D341Med (cell line): Measurements from ENCODE around the gene CDH4.
"Not testable (repeated sequence)": the region's sequence is repeated elsewhere in the genome, so short reads cannot be mapped to it uniquely, and the experiment has no call there.

Source experiments
- DNase-seq: peaks from one replicate; pipeline ENCODE4 v3.0.0; 2012; ENCODE audit warnings: low spot score

Gene CDH4

DNA sequence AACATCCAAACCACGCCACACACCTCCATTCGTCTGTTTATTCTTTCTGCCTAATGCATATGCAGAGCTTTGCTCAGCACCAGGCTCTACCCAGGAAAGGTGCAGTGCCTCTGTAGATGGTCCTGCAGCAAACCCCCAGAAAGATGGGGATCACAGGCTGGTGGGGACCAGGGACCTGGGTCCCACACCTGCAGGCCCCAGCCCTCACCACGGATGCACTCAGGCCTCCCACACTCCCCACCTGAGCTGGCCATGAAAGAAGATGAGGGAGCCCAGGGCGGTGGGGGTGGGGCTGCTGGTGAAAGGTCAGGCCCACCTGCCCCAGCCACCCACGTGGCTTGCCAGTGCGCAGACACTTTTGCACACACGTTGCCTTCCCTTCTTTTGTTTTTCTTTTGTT is 595.9 kb downstream of the CDH4 start:
- DNase-seq: no peak

DNA sequence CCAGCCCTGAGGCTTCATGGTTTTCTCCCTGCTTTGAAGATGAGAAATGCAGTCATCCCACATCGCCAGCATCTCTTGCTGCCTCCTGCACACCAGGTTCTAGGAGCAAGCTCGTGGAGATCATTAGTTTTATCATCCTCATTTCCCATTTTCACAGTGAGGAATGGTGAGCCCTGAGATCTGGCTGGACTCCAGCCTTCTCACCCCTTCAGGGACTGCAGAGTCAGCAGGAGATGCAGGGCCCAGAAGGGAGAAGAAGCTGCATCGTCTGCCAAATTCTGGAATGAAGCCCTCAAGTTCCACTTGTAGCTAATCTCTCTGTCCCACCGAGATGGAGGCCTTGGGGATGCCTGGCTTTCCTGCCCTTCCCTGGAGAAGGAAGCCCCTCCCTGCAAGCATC is 596.8 kb downstream of the CDH4 start:
- no peak for DNase-seq

DNA sequence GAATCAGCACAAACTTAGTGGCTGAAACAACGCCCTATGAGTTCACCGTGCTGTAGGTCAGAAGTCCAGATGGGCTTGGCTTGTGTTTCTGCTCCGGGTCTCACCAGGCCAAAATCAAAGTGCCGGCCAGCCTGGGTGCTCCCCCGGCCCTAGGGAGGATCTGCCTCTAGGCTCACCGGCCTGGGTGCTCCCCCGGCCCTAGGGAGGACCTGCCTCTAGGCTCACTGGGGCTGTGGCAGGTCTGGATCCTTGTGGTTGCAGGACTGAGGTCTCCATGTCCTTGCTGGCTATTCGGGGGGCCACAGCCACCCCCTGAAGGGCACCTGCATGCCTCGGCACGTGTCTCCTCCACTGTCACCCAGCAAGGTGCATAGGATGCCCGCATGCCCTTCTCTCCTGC is 597.3 kb downstream of the CDH4 start:
- DNase-seq: no peak

DNA sequence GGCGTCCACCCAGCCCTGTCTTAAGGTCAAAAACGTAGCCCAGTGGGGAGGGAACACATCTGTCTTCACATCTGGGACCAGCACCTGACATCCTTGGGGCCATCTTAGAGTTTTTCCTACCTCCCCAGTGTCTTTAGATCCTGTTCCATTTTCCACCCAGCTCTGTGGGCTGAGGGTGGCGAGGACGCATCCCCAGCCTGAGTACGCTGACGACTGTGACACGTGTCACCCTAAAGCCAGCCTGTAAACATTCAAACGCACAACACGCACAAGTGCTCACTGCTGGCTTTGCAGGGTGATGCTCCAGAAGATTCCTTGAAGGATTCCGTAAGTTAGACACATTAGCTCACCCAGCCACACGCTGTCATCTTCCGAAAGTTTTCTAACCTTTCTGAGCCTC is 597.8 kb downstream of the CDH4 start:
- DNase-seq: no peak

DNA sequence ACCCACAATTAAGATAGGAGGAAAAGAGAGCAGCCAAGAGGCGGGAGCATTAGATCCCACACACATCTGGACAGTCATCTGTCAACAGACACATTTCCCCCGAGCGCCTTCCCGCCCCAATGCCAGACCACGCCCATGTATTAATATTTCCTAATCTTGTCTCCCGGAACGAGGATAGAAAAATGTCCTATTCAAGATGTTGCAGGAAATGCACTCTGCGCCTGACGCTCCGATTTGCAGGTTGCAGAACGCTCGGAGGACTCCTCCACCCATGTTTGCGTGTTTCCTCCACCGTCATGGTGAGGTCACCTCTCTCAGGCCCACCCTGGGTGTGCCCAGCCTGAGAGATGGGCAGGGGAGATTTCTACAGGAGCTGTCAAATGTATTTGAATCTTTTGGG is 598.4 kb downstream of the CDH4 start:
- DNase-seq: no peak

DNA sequence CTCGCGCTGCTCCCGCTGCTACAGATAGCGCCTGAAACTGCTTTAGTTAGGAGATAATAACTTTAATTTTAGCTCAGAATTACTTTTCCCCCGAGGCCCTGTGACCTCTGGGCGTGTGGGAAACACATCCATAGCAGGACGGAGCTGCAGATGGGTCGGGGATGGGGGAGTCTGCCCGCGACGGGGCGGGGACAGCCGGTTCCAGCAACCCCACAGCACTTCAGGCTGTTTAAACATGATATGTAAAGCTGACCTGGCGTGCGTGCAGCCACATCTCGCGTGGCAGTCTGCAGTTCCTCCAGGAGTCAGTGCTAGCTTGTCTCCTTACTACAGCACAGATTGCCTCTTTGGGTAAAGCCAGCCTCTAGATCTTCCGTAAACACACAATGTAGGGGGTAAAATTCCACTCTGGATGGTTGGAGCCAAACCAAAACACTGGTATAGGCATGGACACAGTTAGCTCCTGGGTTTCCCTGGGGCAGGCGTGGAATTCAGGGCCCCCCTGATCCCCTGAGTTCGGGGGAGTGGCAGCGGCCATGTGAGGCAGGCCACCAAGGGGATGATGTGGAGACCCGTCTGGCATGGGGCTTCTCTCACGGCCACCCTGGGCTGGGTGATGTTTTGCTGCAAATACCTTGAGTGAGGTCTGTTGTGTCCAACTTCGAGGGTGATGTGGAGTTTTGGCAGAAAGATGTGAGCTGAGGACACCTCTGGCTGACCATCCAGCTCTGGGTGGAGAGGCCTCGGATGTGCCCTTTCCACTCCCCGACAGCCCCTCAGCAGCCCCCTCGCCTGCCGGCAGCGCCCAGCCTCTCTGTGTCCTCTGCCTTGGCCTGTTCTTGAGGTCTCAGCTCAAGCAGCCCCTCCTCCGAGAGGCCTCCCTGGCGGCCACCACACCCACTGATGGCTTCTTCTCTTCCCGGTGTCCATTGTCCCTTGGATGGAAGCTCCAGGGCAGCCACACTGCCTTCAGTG is 599.2 kb downstream of the CDH4 start:
- no peak for DNase-seq

DNA sequence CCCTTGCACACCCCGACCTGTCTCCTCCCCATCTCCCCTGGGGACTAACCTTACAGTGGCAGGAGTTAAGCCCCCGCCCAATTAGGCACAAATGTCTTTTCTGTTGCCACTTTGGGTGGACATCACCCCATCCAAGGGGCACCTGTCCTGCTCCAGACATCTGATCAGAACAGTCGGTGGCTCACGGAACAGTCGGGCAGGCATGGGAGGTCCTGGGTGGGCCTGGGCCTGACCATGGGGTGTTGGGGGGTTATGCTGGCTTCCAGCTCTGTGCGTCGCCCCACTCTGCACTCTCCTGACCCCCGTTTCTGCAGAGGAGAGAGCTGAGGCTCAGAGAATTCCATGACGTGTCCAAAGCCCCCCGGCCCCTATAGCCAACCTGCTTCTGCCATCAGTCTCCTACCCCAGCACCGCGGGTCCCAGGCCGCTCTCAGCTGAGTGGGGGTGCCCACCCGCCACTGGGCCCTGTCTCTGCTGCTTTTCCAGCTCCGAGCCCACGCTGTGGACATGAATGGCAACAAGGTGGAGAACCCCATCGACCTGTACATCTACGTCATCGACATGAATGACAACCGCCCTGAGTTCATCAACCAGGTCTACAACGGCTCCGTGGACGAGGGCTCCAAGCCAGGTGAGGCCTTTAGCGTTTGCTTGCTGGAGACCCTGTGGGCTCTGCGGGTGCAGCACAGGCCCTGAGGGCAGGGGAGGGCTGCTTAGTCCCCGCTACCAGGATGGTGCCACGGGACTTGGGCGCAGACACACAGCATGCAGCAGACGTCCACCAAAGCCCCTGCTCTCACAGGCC is 600.4 kb downstream of the CDH4 start:
- no peak for DNase-seq

DNA sequence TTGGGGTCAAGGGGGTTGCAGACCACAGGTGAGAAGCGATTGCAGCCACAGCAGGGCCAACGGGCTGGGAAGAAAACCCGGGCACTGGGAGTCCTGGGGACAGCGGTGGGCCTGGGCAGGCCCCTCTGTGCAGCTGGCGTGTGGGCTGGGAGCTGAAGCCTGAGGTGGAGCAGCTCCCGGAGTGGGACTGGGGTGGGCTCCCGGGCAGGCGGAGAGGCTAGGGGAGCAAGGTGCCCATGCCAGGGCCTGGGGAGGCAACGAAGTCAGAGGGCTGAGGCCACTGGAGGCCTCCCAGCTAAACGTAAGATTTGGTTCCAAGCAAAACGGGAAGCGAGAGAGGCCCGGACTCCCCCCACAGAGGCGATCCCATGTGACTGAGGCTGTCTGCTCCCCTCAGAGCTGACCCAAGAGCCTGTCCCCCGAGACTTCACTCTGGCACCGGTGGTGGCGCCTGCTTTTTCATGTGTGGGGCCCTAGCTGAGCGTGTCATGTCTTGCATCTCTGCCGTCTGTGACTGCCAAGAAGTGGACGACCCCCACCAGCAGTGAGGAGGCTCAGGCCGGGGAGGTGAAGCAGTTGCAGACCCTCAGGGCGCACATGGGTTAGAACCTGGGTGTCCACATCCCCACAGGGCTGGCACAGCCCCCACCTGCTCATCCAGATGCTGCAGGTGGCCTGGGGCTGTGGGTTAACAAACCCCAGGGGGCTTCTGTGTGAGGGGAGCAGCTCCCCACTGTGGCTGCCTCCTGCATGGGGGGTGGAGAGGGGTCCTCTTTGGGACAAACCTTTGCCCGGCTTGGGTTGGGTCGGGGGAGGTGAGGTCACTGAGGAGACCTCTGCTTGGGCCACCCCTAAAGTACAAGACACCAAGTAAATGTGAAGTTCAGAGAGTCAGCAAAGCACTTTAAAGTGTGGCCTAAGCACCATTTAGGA is 601.3 kb downstream of the CDH4 start:
- no peak for DNase-seq

DNA sequence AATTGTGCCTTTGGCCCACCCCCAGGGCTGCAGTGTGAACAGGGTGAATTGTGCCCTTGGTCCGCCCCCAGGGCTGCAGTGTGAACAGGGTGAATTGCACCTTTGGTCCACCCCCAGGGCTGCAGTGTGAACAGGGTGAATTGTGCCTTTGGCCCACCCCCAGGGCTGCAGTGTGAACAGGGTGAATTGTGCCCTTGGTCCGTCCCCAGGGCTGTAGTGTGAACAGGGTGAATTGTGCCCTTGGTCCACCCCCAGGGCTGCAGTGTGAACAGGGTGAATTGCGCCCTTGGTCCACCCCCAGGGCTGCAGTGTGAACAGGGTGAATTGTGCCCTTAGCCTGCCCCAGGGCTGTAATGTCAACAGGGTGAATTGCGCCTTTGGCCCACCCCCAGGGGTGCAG is 602.5 kb downstream of the CDH4 start:
- not testable (repeated sequence) for DNase-seq

DNA sequence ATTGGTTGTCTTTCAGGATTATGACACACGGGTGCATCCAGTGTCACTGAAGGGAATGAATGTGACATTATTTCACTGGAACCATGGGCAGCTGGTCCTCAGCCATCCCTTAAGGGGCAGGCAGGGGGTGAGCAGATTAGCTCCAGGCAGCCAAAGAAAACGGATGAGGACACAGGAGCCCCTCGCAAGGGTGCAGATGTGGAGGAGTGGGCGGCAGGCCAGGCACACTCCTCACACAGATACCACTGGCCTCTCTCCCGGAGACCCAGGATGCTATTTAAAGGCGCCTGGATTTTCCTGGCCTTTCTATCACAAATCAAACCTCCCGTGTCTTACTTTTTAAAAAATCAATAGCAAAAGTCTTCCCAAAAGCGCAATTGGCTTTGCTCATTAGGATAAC is 603.2 kb downstream of the CDH4 start:
- DNase-seq: no peak

DNA sequence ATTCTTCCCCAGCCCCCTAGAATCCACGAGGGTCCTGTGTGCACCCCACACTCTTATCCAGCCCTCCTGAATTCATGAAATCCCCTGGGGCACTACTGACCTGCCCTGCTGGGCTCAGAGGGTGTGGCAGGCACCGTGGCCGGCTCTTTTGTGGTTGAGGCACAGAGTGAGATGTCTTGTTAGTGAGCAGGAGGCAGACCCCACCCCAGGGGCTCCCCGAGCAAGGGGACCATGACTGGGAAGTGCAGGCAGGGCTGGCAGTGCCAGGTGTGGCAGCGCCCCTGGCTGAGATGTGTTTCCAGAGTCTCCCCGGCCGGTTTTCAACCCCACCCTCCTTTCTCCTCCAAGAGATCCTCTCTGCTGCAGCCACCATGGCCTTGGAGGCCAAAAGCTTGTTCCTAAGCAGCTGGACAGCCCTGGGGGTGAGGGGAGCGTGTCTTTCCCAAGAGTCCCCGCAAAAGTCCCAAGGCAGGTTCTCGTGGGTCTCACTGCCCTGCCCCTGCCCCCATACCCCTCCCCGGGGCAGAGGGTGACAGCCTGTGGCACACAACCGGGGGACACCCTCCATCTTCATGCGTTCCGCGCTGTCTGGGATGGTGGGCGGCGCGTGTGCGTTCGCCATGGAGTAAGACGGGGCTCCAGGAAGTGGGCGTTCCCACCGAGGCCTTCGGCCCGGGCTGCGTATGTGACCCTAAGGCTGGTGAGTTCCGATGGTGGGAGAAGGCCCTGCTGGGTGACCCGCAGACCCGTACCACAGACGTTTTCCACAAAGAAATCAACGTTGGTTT is 604.8 kb downstream of the CDH4 start:
- DNase-seq: no peak

DNA sequence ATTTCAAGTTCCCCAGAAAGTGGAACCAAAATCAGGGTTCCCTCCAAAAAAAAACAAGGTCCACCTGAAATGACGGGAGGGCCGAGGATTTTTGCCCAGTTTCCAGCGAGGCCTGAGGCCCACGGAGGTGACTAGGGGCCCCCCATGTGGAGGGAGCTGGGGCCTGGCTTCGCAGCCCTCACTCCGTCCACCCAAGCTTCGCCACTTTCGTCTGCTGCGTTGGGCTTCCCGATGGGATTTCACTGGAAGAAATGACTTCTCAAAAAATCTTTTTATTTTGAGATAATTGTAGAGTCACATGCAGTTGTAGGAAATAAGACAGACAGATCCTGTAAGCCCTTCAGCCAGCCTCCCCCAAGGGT is 605.3 kb downstream of the CDH4 start:
- no peak for DNase-seq

DNA sequence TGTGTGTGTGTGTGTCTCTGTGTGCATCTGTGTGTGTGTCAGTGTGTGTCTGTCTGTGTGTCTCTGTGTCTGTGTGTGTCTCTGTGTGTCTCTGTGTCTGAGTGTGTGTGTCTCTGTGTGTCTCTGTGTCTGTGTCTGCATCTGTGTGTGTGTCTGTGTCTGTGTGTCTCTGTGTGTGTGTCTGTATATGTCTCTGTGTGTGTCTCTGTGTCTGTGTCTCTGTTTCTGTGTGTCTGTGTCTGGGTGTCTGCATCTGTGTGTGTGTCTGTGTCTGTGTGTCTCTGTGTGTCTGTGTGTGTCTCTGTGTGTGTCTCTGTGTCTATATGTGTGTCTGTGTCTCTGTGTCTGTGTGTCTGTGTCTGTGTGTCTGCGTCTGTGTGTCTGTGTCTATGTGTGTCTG is 605.8 kb downstream of the CDH4 start:
- DNase-seq: no peak

DNA sequence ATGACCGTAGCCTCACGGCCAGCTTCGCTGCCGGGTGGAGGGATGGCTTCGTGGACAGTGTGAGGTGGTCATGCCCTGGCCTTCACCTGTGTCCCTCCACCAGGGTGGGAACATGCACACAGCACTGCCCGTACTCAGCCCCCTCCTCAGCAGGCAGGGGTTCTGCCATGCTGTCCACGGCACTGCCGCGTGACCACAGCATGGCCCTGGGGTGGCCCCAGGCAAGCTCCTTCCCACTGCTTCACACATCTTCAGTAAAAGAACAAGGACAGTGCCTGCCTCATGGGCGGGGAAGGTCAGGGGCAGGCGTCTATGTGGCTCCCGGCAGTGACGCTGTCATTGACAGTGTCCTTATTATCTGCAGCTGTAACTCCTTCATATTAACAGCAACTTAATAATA is 607.7 kb downstream of the CDH4 start:
- DNase-seq: no peak

DNA sequence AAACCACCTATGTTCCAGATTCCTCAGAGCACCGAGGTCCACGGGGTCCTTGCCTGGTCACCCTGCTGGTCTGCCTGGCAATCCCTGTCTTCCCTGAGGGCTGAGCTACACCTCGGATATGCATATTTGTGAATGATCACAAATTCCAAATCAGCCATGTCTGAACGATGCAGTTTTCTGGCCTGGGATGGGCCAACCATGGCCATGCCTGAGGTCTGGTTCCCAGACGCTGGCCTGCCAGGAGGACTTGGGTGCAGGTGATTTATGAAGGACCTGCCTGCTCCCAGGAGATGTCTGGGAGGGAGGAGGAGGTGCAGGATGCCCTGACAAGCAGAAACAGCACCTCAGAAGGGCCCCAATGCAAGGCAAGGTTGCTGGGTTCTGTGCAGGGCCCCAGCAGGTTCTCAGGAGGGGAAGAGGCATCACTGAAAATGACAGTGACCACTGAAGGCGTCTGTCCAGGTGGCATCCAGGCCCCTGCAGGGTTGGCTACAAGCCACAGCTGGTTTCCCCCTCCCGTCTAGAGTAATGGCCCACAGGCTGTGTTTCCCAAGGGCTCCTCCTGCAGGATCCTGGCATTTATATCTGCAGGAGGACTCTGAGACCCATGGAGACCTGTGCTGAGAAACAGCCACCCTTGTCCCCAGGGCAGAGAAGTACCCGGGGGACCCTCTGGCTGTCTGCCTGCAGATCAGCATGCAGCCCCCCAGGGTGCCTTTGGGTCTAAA is 608.4 kb downstream of the CDH4 start:
- no peak for DNase-seq

DNA sequence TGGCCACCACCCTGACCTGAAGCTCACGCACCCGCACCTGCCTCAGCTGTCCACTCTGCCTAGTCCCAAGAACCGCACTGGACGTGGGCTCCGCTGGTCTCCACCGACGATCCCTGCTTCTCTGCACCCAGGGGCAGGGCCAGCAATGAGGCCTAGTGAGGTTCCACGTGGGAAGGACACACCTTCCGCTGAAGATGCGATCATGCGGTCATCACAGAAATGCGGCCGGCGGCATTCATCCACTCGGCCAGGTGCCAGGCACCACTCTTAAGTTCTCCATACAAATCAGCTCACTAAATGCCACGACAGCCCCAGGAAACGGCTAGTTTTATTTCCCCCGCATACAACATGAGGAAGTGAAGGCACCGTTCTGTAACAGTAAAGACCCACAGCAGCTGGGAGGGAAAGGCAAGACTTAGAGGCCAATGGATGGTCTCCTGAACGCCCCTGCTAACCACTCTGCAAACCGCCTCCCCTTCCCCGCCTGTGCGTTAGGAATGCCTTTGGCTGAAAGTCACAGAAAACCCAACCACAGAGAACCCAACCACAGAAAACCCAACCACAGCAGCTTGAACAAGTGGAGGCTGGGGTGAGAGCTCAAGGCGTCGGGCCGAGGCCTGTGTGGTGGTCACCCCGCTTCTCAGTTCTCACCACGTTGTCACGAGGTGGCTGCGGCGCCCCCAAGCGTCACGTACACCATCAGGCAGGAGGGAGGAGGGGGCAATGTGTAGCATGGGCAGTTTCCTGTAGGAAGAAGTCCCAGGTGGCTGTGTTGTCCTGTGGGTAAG is 609.2 kb downstream of the CDH4 start:
- no peak for DNase-seq

DNA sequence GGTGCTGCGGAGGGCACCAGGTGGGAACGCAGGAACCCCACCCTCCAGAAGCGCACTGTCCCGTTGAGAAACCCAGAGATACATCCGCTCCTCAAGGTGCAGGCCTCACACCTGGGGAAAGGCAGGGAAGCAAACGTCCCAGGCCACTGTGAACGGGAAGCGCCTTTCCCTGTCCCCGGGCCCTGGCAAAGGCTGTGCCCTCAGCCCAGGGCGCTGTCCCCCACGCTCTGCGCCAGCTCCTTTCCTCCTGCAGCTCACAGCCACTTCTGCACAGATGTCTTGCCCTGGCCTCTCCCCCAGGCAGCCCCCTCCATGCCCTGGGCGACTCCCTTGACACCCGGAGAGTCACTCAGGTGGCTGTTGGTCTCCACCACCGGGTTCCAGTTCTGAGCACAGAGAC is 609.8 kb downstream of the CDH4 start:
- no peak for DNase-seq

DNA sequence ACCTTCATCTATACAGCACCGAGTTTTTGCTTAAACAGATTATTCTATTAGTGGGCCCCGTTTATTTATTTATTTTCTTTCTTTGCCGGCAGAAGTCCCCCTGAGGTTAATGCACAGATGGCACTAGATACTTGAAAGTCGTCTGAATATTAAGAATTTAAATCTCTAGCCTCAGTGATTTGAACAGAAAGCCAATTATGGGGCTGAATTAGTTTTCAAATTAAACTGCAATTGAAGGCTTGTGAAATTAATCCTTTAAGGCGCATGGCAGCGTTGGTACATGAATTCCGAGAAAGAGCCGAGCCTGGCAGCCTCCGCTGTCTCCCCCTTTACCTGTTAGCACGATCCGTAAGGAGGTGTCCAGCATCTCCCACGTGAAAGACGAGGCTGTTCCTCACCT is 610.8 kb downstream of the CDH4 start:
- DNase-seq: no peak

DNA sequence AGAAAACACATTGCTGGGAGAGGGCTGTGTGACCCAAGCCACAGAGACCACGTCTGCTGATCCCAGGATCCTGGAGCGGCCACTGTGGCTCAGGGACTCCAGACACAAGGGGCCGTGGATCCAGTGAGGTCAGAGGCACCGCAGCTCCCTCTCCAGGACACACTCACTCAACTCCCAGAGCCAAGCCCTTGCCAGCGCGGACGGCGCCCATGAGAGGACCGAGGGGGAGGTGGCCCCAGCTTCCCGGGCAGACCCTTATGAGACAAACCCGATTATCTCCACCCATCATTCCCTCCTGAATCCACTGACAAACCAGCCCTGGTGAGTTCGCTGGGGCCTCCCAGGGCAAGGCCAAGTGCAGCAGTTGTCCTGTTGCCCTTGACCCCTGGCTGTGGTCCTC is 612.4 kb downstream of the CDH4 start:
- DNase-seq: no peak

DNA sequence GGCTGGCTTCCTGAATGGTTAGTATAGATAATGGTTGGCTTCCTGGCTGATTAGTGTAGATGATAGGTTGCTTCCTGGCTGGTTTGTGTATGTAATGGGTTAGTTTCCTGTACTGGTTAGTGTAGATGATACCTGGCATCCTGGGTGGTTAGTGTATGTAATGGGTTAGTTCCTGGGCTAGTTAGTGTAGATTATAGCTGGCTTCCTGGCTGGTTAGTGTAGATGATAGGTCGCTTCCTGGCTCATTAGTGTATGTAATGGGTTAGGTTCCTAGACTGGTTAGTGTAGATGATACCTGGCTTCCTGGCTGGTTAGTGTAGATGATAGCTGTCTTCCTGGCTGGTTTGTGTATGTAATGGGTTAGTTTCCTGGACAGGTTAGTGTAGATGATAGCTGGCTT is 613.3 kb downstream of the CDH4 start:
- DNase-seq: no peak
